ENCODE results near the gene NADK2.

NADK2 gene

GRCh38 chr5:36236801-36237200 lies 4.9 kb downstream of the NADK2 start:
- TF ChIP-seq CTCF (conservative IDR thresholded peaks at IDR 0.05), result no peak
- peak overlapping the region; percentile 95 for H3K27ac ChIP-seq

GRCh38 chr5:36232533-36232932 lies 9.2 kb downstream of the NADK2 start:
- H3K27ac ChIP-seq, result no peak overlapping the region
- TF ChIP-seq CTCF (conservative IDR thresholded peaks at IDR 0.05), result no peak

GRCh38 chr5:36230151-36230790 lies 11.5 kb downstream of the NADK2 start:
- no peak overlapping the region for H3K27ac ChIP-seq
- no peak for TF ChIP-seq CTCF (conservative IDR thresholded peaks at IDR 0.05)

- H3K27ac ChIP-seq, result no peak overlapping the region
- no peak for TF ChIP-seq CTCF (conservative IDR thresholded peaks at IDR 0.05)
Measured at GRCh38 chr5:36228505-36228904, 13.2 kb downstream of the NADK2 start.

- H3K27ac ChIP-seq, result no peak overlapping the region
- TF ChIP-seq CTCF (conservative IDR thresholded peaks at IDR 0.05), result no peak
Measured at GRCh38 chr5:36227046-36227445, 14.7 kb downstream of the NADK2 start.

GRCh38 chr5:36222620-36223019 lies 19.1 kb downstream of the NADK2 start:
- H3K27ac ChIP-seq, result no peak overlapping the region

GRCh38 chr5:36217988-36218387 lies 23.7 kb downstream of the NADK2 start:
- H3K27ac ChIP-seq, result no peak overlapping the region
- no peak for TF ChIP-seq CTCF (conservative IDR thresholded peaks at IDR 0.05)

More at GRCh38 chr5:36222620-36223019, 19.1 kb downstream of the NADK2 start:
- no peak for TF ChIP-seq CTCF (conservative IDR thresholded peaks at IDR 0.05)
